Thyroid gland (tissue), 4 donors: ENCODE data around the gene PLTP. TPM values are rescaled to one million over a fixed set of nuclear protein-coding genes. Genes with fewer than 3 reads are reported as not detected.
A peak's percentile ranks its signal among the peaks of the same experiment; 100 is the strongest.

Source experiments
- DNase-seq, 2 donors: peaks; one replicate each; pipeline ENCODE4 v3.0.0-alpha.2; 2019
- H3K27ac ChIP-seq, 3 donors: fragments of 200-600 bp; sonication (generic); 1 replicate in 2 of 3; 2 replicates in 1 of 3; pipeline ENCODE4 v1.5.1; 2016 to 2019; ENCODE audit warnings: mild to moderate bottlenecking in 1 of 3, moderate library complexity in 1 of 3
- H3K27me3 ChIP-seq: fragments of 200-600 bp; sonication (generic); one replicate; pipeline ENCODE4 v1.5.1; 2019
- H3K36me3 ChIP-seq, 2 donors: fragments of 200-600 bp; sonication (generic); one replicate each; pipeline ENCODE4 v1.5.1; 2016 to 2019
- H3K4me1 ChIP-seq, 2 donors: fragments of 200-600 bp; sonication (generic); one replicate each; pipeline ENCODE4 v1.5.1; 2017 to 2019
- H3K4me3 ChIP-seq, 3 donors: fragments of 200-600 bp; sonication (generic); replicated peaks in 1 of 3; 1 replicate in 2 of 3; 2 replicates in 1 of 3; pipeline ENCODE4 v1.5.1; 2016; ENCODE audit warnings: mild to moderate bottlenecking in 1 of 3
- H3K9me3 ChIP-seq: fragments of 200-600 bp; sonication (generic); one replicate; pipeline ENCODE4 v1.5.1; 2017
- CTCF ChIP-seq, 6 experiments: fragments of 200-600 bp in 3 of 6; fragments of 450-650 bp in 3 of 6; sonication (generic) in 3 of 6; IDR thresholded peaks; one replicate each; pipeline ENCODE4 v1.5.1; 2016 to 2019; ENCODE audit warnings: antibody characterized with exemption in 6 of 6, mild to moderate bottlenecking in 2 of 6, inconsistent platforms in 1 of 6, moderate library complexity in 1 of 6
- POLR2A ChIP-seq, 2 donors: fragments of 450-650 bp; IDR thresholded peaks; one replicate each; pipeline ENCODE4 v1.6.1; 2017; ENCODE audit warnings: antibody characterized with exemption in 2 of 2, mild to moderate bottlenecking in 2 of 2, moderate library complexity in 1 of 2
- WGBS, 2 donors: methylation state at CpG; one replicate each; pipeline ENCODE4 v1.1.5; 2017; 5-methylcytosine and 5-hydroxymethylcytosine counted together
- intact Hi-C: fragments of 100-400 bp; cut with DNase I; formaldehyde crosslinking; loops from one replicate; pipeline ENCODE4 v1.15.1; 2023
- total RNA-seq, 4 donors: library from RNA; depleted of rRNA; stranded (reverse); fragments of >200 nt; gene quantifications; one replicate each; pipeline ENCODE4 v1.2.3, GENCODE V29; 2016

Gene PLTP
- total RNA-seq, 4 donors from 2014 or later: 22.7 to 260 (median 70.1) TPM

GRCh38 chr20:45924391-45925261 is 12.7 kb upstream of the PLTP start:
- intact Hi-C loops: no loop called here
- H3K36me3 ChIP-seq: no peaks in the 10 kb centered on the region
- H3K4me3 ChIP-seq: no peak overlapping the region
- no peaks in the 10 kb centered on the region for H3K27me3 ChIP-seq
- H3K27ac ChIP-seq: peak overlapping the region; percentile 49 to 77 (median 73)
- peak; percentile 35 to 44 for DNase-seq
- no peaks in the 10 kb centered on the region for H3K9me3 ChIP-seq
- H3K4me1 ChIP-seq: peaks cover 6 to 17% of the 10 kb centered on the region in 2 donors
- WGBS, 2 donors: 52 to 61% methylated on average over 18 to 21 of the region's 21 CpGs
- no peak for TF ChIP-seq CTCF (IDR thresholded peaks at IDR 0.05)
- TF ChIP-seq POLR2A (IDR thresholded peaks at IDR 0.05): no peak

GRCh38 chr20:45921337-45922189 is 9.6 kb upstream of the PLTP start:
- intact Hi-C loops: no loop called here
- no peak for TF ChIP-seq POLR2A (IDR thresholded peaks at IDR 0.05)
- TF ChIP-seq CTCF (IDR thresholded peaks at IDR 0.05): no peak
- DNase-seq: no peak
- Histone ChIP-seq H3K36me3 (no peaks in the 10 kb centered on the region), H3K9me3 (no peaks in the 10 kb centered on the region), H3K27me3 (no peaks in the 10 kb centered on the region), H3K4me3 (no peak overlapping the region), H3K4me1 (peaks cover 6 to 32% of the 10 kb centered on the region in 2 donors), H3K27ac (no peak overlapping the region)
- 82 to 83% methylated on average over 11 of the region's 11 CpGs for WGBS, 2 donors

GRCh38 chr20:45920462-45921336 is 8.7 kb upstream of the PLTP start:
- H3K4me3 ChIP-seq: no peak overlapping the region
- 68 to 73% methylated on average over 9 of the region's 9 CpGs for WGBS, 2 donors
- peaks cover 6 to 32% of the 10 kb centered on the region in 2 donors for H3K4me1 ChIP-seq
- intact Hi-C loops: no loop called here
- H3K27ac ChIP-seq: peak overlapping the region; percentile 33 to 61 (median 50)
- DNase-seq: no peak
- no peak for TF ChIP-seq CTCF (IDR thresholded peaks at IDR 0.05)
- TF ChIP-seq POLR2A (IDR thresholded peaks at IDR 0.05): no peak
- H3K9me3 ChIP-seq: no peaks in the 10 kb centered on the region
- H3K27me3 ChIP-seq: no peaks in the 10 kb centered on the region
- no peaks in the 10 kb centered on the region for H3K36me3 ChIP-seq

- H3K4me3 ChIP-seq: no peak overlapping the region
- DNase-seq: peak; percentile 27 to 31
- peaks cover 6 to 30% of the 10 kb centered on the region in 2 donors for H3K4me1 ChIP-seq
- H3K27ac ChIP-seq: peak overlapping the region; percentile 39 to 61 (median 50)
- TF ChIP-seq CTCF (IDR thresholded peaks at IDR 0.05) (no peak), POLR2A (IDR thresholded peaks at IDR 0.05) (no peak)
- H3K36me3 ChIP-seq: no peaks in the 10 kb centered on the region
- WGBS, 2 donors: 37 to 40% methylated on average over 10 to 11 of the region's 11 CpGs
- intact Hi-C loops: no loop called here
- no peaks in the 10 kb centered on the region for H3K9me3 ChIP-seq
- no peaks in the 10 kb centered on the region for H3K27me3 ChIP-seq
These were observed 7.8 kb upstream of the PLTP start for GRCh38 chr20:45919542-45920399.
